ENCODE measurements around the gene VEPH1.

- TF ChIP-seq POLR2A (IDR thresholded peaks at IDR 0.05; ENCODE audit: low read depth, low read length) (no peak), POU2F2 (IDR thresholded peaks at IDR 0.05; ENCODE audit: low read depth, low read length) (no peak), POLR2AphosphoS5 (IDR thresholded peaks at IDR 0.05; ENCODE audit: low read depth, low read length) (no peak)
Measured at GRCh38 chr3:157459706-157460105, 43.5 kb downstream of the VEPH1 start.
